Colonic mucosa (tissue), 4 donors: ENCODE measurements around the gene RTP5. TPM values are rescaled to one million over a fixed set of nuclear protein-coding genes. Genes with fewer than 3 reads are reported as not detected.
"Not testable (repeated sequence)": the region's sequence is repeated elsewhere in the genome, so short reads cannot be mapped to it uniquely, and the experiment has no call there.

Source experiments
- DNase-seq: peaks from one replicate; pipeline ENCODE4 v3.0.0-alpha.2; 2020
- H3K27ac ChIP-seq: fragments of 200-600 bp; one replicate; pipeline ENCODE4 v1.8.0; 2021
- H3K27me3 ChIP-seq: fragments of 200-600 bp; one replicate; pipeline ENCODE4 v1.8.0; 2021
- H3K36me3 ChIP-seq: fragments of 200-600 bp; one replicate; pipeline ENCODE4 v1.8.0; 2021
- H3K4me1 ChIP-seq: fragments of 200-600 bp; one replicate; pipeline ENCODE4 v1.8.0; 2021; ENCODE audit warnings: mild to moderate bottlenecking
- H3K4me3 ChIP-seq: fragments of 200-600 bp; one replicate; pipeline ENCODE4 v1.8.0; 2021
- H3K9ac ChIP-seq, 2 donors: one replicate each; pipeline ENCODE4 v1.7.0; 2013; ENCODE audit warnings: control low read depth in 2 of 2, low read depth in 2 of 2, low read length in 2 of 2
- H3K9me3 ChIP-seq: fragments of 200-600 bp; one replicate; pipeline ENCODE4 v1.8.0; 2021
- intact Hi-C: fragments of 100-400 bp; cut with DNase I; formaldehyde crosslinking; loops from one replicate; pipeline ENCODE4 v1.14.1; 2022
- total RNA-seq, 2 donors: library from RNA; stranded (reverse); fragmentation: NEBNext Ultra II Directional in 1 of 2; extraction: Animal tissue kit (Norgen Biotek cat#: 25700) in 1 of 2; gene quantifications; one replicate each; pipeline ENCODE4 v1.2.1, GENCODE V29; 2021
- TF ChIP-seq, protein P1 (sequence below): fragments of 200-600 bp; IDR thresholded peaks from one replicate; pipeline ENCODE4 v1.8.0; 2022; ENCODE audit warnings: antibody characterized with exemption, mild to moderate bottlenecking
- donor health status: healthy.
- donor health status: DM: no; HTN: no; CAD: no.
- donor health status: DM: no; HTN: no; CAD: no.

The RTP5 gene
- total RNA-seq, 2 donors from 2014 or later, result not detected

DNA sequence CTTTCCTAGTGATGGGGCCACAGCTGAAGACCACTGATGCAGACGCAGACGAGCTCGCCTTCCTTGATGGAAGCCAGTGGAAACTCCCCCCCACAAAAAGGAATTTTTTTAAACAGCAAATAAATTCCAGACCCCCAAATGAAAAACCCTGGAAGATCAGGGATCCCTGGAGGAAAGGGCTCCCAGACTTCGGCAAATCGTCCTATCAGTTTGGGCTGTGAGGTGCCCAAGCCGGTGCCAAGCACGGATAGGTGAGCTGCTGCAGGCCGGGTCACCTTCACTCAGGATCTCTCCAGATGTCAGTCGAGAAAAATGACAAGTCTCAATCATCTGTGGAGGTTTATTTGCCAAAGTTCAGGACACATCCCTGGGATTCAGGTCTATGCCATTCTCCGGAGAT lies 42.0 kb downstream of the RTP5 start:
- Histone ChIP-seq H3K27me3 (no peaks in the 10 kb centered on the region), H3K27ac (no peak overlapping the region), H3K4me1 (no peaks in the 10 kb centered on the region), H3K4me3 (no peak overlapping the region), H3K9ac (no peak overlapping the region), H3K9me3 (no peaks in the 10 kb centered on the region), H3K36me3 (no peaks in the 10 kb centered on the region)
- DNase-seq, result no peak
- intact Hi-C loops, result no loop called here
- TF ChIP-seq, protein P1, sequence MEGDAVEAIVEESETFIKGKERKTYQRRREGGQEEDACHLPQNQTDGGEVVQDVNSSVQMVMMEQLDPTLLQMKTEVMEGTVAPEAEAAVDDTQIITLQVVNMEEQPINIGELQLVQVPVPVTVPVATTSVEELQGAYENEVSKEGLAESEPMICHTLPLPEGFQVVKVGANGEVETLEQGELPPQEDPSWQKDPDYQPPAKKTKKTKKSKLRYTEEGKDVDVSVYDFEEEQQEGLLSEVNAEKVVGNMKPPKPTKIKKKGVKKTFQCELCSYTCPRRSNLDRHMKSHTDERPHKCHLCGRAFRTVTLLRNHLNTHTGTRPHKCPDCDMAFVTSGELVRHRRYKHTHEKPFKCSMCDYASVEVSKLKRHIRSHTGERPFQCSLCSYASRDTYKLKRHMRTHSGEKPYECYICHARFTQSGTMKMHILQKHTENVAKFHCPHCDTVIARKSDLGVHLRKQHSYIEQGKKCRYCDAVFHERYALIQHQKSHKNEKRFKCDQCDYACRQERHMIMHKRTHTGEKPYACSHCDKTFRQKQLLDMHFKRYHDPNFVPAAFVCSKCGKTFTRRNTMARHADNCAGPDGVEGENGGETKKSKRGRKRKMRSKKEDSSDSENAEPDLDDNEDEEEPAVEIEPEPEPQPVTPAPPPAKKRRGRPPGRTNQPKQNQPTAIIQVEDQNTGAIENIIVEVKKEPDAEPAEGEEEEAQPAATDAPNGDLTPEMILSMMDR, result no peak

DNA sequence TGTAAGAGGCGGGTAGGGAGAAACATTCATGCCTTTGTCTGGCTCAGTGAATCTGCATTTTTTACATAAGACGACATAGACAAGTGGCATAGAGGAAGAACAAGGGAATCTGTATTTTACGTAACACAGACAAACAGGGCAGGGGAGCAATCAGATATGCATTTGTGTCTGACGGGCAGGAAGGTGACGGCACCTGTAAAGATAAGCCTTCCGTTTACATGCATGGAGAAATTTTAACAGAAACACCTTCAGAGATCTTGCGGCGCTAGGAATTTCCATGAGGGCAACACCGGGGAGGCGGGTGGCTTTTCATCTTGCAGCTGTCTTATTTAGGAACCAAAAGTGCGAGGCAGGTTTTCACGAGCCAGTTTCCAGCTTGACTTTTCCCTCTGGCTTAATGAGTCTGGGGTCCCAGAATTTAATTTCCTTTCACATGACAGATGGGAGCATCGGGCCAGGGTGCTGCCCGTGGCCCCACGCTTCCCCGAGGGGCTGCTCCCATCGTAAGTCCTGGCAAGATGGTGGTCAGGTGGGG lies 42.6 kb downstream of the RTP5 start:
- no peak for DNase-seq
- Histone ChIP-seq H3K36me3 (no peaks in the 10 kb centered on the region), H3K9me3 (no peaks in the 10 kb centered on the region), H3K4me3 (no peak overlapping the region), H3K4me1 (no peaks in the 10 kb centered on the region), H3K27ac (no peak overlapping the region), H3K27me3 (no peaks in the 10 kb centered on the region), H3K9ac (no peak overlapping the region)
- intact Hi-C loops, result no loop called here
- TF ChIP-seq, protein P1, result no peak

DNA sequence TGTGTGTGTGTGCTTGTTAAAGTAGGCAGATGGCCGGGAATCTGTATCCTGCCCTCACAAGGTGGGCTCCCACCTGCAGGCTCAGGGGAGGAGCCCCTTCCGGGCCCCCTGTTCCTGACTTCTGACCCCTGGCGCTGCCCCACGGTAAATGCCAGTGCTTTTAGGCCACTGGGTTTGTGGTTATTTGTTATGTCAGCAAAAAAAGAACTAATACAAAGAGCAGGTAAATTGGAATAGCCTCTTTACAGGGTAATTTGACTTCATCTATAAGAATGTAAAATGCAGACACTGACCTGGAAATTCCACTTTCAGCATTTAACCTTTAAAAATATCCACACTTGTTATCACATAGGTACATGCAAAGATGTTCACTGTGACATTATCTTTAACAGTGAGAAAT lies 44.2 kb downstream of the RTP5 start:
- H3K9me3 ChIP-seq, result no peaks in the 10 kb centered on the region

DNA sequence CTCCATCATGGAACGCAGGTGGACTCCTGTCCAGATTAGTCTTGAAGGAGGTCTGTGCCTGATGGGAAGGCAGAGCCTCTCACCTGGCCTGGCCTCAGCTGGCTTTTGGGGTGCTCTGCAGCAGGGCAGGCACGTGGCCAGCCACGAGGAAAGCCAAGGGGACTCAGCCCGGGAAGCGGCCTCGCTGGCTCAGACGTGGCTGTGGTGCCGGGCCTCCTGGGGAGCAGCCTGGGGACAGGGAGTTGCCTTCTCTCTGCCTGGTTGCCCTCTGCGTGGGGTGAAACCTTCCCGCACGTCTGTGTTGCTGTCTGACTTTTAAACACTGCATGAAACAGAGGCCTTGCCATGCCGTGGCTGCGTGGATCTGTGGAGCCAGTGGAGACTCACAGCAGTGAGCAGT lies 45.0 kb downstream of the RTP5 start:
- Histone ChIP-seq H3K36me3 (no peaks in the 10 kb centered on the region), H3K27me3 (no peaks in the 10 kb centered on the region), H3K27ac (no peak overlapping the region), H3K9me3 (no peaks in the 10 kb centered on the region), H3K4me3 (no peak overlapping the region), H3K9ac (no peak overlapping the region), H3K4me1 (no peaks in the 10 kb centered on the region)
- TF ChIP-seq, protein P1, result no peak
- intact Hi-C loops, result no loop called here
- no peak for DNase-seq

More for the DNA sequence above, 44.2 kb downstream of the RTP5 start:
- Histone ChIP-seq H3K27me3 (no peaks in the 10 kb centered on the region), H3K4me1 (no peaks in the 10 kb centered on the region), H3K36me3 (no peaks in the 10 kb centered on the region), H3K27ac (no peak overlapping the region), H3K4me3 (no peak overlapping the region), H3K9ac (no peak overlapping the region)
- no peak for DNase-seq
- intact Hi-C loops, result no loop called here
- TF ChIP-seq, protein P1, result no peak

DNA sequence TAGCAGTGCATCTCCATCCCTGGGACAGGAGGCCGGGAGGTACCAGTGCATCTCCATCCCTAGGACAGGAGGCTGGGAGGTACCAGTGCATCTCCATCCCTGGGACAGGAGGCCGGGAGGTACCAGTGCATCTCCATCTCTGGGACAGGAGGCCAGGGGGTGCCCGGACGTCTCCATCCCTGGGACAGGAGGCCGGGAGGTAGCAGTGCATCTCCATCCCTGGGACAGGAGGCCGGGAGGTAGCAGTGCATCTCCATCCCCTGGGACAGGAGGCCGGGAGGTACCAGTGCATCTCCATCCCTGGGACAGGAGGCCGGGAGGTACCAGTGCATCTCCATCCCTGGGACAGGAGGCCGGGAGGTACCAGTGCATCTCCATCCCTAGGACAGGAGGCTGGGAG lies 52.1 kb downstream of the RTP5 start:
- H3K27ac ChIP-seq, intact Hi-C loops, H3K9me3 ChIP-seq, H3K36me3 ChIP-seq, H3K9ac ChIP-seq, H3K4me1 ChIP-seq, H3K4me3 ChIP-seq, H3K27me3 ChIP-seq, DNase-seq: not testable (repeated sequence)

DNA sequence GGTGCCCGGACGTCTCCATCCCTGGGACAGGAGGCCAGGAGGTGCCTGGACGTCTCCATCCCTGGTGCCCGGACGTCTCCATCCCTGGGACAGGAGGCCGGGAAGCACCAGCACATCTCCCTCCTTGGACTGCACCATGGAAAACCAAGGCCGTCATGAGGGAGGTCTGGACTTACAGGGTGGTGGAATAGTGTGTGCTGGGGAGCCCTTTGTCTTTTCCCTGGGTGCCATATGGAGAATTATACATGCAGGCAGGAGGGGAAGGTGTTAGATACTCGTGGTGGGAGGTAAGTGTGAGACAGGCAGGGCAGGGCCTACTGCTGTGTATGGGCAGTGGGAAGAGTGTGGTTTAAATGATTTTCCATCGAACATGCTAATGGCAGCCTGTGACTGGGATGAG lies 52.9 kb downstream of the RTP5 start:
- intact Hi-C loops, result no loop called here
- H3K27me3 ChIP-seq, result no peaks in the 10 kb centered on the region
- H3K27ac ChIP-seq, result no peak overlapping the region
- H3K36me3 ChIP-seq, result no peaks in the 10 kb centered on the region
- no peak overlapping the region for H3K9ac ChIP-seq
- H3K9me3 ChIP-seq, result no peaks in the 10 kb centered on the region
- no peak for DNase-seq
- H3K4me1 ChIP-seq, result no peaks in the 10 kb centered on the region
- no peak overlapping the region for H3K4me3 ChIP-seq
- TF ChIP-seq, protein P1, result no peak

DNA sequence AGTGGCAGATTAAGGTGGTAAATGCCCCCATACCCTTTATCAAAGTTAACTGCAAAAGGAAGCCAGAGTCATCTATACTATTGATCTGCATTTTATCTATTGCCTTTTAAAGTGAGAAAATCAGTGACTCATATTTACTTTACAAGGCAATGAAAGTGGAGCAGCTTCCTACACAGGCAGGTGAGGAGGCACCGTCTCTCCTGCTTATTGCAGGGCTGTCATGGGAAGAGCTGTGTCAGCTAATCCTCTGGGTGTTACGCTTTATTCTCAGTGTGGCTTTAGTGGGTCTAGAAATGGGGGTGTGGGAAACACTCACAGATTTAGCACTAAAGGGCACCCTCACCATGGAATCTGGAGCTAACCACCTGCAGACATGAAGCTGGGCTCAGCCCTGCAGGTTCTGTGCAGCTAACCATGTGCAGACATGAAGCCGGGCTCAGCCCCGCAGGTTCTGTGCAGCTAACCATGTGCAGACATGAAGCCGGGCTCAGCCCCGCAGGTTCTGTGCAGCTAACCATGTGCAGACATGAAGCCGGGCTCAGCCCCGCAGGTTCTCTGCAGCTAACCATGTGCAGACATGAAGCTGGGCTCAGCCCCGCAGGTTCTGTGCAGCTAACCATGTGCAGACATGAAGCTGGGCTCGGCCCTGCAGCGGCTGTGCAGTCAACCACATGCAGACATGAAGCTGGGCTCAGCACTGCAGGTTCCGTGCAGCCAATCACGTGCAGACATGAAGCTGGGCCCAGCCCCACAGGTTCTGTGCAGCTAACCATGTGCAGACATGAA lies 53.5 kb downstream of the RTP5 start:
- H3K27ac ChIP-seq, DNase-seq, H3K27me3 ChIP-seq, H3K9ac ChIP-seq, H3K9me3 ChIP-seq, H3K4me3 ChIP-seq, H3K36me3 ChIP-seq, H3K4me1 ChIP-seq, intact Hi-C loops: not testable (repeated sequence)
